ENCODE measurements around the gene CAPZA1.

DNA sequence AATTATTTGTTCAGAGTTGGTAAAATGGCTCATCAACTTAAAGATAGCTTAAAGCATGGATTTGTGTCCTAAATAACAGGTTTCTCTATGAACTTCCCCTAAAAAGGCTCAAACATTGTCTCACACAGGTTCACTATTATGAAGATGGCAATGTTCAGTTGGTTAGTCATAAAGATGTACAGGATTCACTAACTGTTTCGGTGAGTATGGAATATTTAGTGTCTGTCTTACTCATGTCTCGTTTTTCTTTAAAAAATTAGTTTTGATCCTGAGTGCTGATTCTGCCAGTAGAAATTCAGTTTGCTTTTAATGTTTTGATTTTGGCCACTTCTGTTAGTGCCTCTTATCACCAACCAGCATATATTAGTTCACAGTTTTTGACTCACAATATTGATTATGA lies 47.3 kb downstream of the CAPZA1 start:
- TF ChIP-seq EZH2phosphoT487 (IDR thresholded peaks at IDR 0.05; ENCODE audit: borderline replicate concordance, low read depth, low read length) = no peak
- TF ChIP-seq, protein P1, sequence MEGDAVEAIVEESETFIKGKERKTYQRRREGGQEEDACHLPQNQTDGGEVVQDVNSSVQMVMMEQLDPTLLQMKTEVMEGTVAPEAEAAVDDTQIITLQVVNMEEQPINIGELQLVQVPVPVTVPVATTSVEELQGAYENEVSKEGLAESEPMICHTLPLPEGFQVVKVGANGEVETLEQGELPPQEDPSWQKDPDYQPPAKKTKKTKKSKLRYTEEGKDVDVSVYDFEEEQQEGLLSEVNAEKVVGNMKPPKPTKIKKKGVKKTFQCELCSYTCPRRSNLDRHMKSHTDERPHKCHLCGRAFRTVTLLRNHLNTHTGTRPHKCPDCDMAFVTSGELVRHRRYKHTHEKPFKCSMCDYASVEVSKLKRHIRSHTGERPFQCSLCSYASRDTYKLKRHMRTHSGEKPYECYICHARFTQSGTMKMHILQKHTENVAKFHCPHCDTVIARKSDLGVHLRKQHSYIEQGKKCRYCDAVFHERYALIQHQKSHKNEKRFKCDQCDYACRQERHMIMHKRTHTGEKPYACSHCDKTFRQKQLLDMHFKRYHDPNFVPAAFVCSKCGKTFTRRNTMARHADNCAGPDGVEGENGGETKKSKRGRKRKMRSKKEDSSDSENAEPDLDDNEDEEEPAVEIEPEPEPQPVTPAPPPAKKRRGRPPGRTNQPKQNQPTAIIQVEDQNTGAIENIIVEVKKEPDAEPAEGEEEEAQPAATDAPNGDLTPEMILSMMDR (conservative IDR thresholded peaks at IDR 0.05; ENCODE audit: low read length) = no peak

Data from OCI-LY7 (cell line).